ENCODE measurements around the gene RFTN1. TPM values are rescaled to one million over a fixed set of nuclear protein-coding genes. Genes with fewer than 3 reads are reported as not detected.

The RFTN1 gene
- total and polyA plus RNA-seq, 10 of the 15 experiments (the other 5 are each of a cell fraction or from before 2014, with no cell fraction given) = 20.6 to 213 (median 147) TPM

- TF ChIP-seq RELB (IDR thresholded peaks at IDR 0.05; ENCODE audit: low read depth) (0 out of 2 replicates have a peak, but pooled peaks have one; percentile 57), JUND (IDR thresholded peaks at IDR 0.05; ENCODE audit: low read depth, low read length) (no peak), PML (IDR thresholded peaks at IDR 0.05; ENCODE audit: low read length) (peak; percentile 61), BHLHE40 (IDR thresholded peaks at IDR 0.05; ENCODE audit: borderline replicate concordance in 1 of 2, low read depth in 2 of 2, low read length in 1 of 2) (no peak), ETV6 (conservative IDR thresholded peaks at IDR 0.05 in 1 of 2, IDR thresholded peaks at IDR 0.05 in 1 of 2; ENCODE audit: borderline replicate concordance in 1 of 2, low read depth in 1 of 2) (0 out of 4 replicates have a peak, but pooled peaks of 1 of the 2 experiments have one; percentile 40), JUNB (IDR thresholded peaks at IDR 0.05) (peak; percentile 21; the same call in 1 of the 2 replicates), FOXM1 (IDR thresholded peaks at IDR 0.05; ENCODE audit: low read depth, low read length) (peak; percentile 46; the same call in 1 of the 2 replicates), EP300 (IDR thresholded peaks at IDR 0.05; ENCODE audit: borderline replicate concordance in 1 of 2, control insufficient read depth in 1 of 2, low read depth in 2 of 2, low read length in 2 of 2) (no peak), KDM1A (IDR thresholded peaks at IDR 0.05; ENCODE audit: borderline replicate concordance) (no peak), USF1 (IDR thresholded peaks at IDR 0.05; ENCODE audit: borderline replicate concordance, extremely low read length, insufficient read depth, low read depth, low read length) (no peak), RAD21 (IDR thresholded peaks at IDR 0.05; ENCODE audit: insufficient read depth, low read depth, low read length) (no peak), IKZF1 (conservative IDR thresholded peaks at IDR 0.05) (peak; percentile 44; the same call in 1 of the 2 replicates), HDGF (IDR thresholded peaks at IDR 0.05) (0 out of 2 replicates have a peak, but pooled peaks have one; percentile 16), WRNIP1 (IDR thresholded peaks at IDR 0.05; ENCODE audit: borderline replicate concordance, low read depth, low read length) (no peak), HCFC1 (IDR thresholded peaks at IDR 0.05; ENCODE audit: low read length) (no peak)
- TF ChIP-seq, protein P1, sequence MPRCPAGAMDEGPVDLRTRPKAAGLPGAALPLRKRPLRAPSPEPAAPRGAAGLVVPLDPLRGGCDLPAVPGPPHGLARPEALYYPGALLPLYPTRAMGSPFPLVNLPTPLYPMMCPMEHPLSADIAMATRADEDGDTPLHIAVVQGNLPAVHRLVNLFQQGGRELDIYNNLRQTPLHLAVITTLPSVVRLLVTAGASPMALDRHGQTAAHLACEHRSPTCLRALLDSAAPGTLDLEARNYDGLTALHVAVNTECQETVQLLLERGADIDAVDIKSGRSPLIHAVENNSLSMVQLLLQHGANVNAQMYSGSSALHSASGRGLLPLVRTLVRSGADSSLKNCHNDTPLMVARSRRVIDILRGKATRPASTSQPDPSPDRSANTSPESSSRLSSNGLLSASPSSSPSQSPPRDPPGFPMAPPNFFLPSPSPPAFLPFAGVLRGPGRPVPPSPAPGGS (IDR thresholded peaks at IDR 0.05; ENCODE audit: borderline replicate concordance, insufficient read depth, low read depth, low read length, poor library complexity, severe bottlenecking) = peak; percentile 7
These were observed 16.9 kb downstream of the RFTN1 start (continued) for GRCh38 chr3:16496408-16497222.
